GM12878 (cell line): ENCODE data around the gene GSE1. TPM values are rescaled to one million over a fixed set of nuclear protein-coding genes. Genes with fewer than 3 reads are reported as not detected.

Experiments used
- CBFB ChIP-seq: IDR thresholded peaks from 2 replicates; pipeline ENCODE4 v1.6.1; 2016; ENCODE audit warnings: antibody characterized with exemption, low read depth
- CTCF ChIP-seq, 3 experiments: IDR thresholded peaks in 2 of 3; conservative IDR thresholded peaks in 1 of 3; 2 replicates each; pipeline ENCODE4 v1.5.1; 2011; ENCODE audit warnings: low read depth in 3 of 3, low read length in 3 of 3, mild to moderate bottlenecking in 3 of 3, control low read depth in 2 of 3, moderate library complexity in 2 of 3, inconsistent platforms in 1 of 3, mixed read lengths in 1 of 3; ENCODE audit not compliant: control insufficient read depth in 2 of 3, insufficient read depth in 1 of 3; ENCODE audit errors: extremely low read depth in 1 of 3
- EED ChIP-seq: sonication (generic); IDR thresholded peaks from 2 replicates; pipeline ENCODE4 v1.6.1; 2016; ENCODE audit warnings: antibody characterized with exemption, low read depth
- HDAC6 ChIP-seq: fragments of 200-600 bp; sonication (generic); IDR thresholded peaks from one replicate; pipeline ENCODE4 v1.8.0; 2017; ENCODE audit warnings: antibody characterized with exemption; ENCODE audit not compliant: unreplicated experiment
- JUNB ChIP-seq: IDR thresholded peaks from 2 replicates; pipeline ENCODE4 v1.6.1; 2016; ENCODE audit warnings: antibody characterized with exemption, mild to moderate bottlenecking
- MAX ChIP-seq: IDR thresholded peaks from 2 replicates; pipeline ENCODE4 v1.6.1; 2012; ENCODE audit warnings: low read depth, low read length, improper control_type of control experiment
- MEF2A ChIP-seq: IDR thresholded peaks from 2 replicates; pipeline ENCODE4 v1.6.1; 2011; ENCODE audit warnings: low read depth, mild to moderate bottlenecking, low read length, moderate library complexity; ENCODE audit not compliant: insufficient read depth
- POLR2A ChIP-seq: IDR thresholded peaks from 2 replicates; pipeline ENCODE4 v1.6.1; 2011; ENCODE audit warnings: low read depth, mild to moderate bottlenecking, low read length
- RCOR1 ChIP-seq: conservative IDR thresholded peaks from 2 replicates; pipeline ENCODE4 v1.6.1; 2012; ENCODE audit warnings: low read depth, low read length, improper control_type of control experiment
- RELA ChIP-seq: fragments of 450-650 bp; IDR thresholded peaks from 2 replicates; pipeline ENCODE4 v1.8.0; 2014; ENCODE audit warnings: borderline replicate concordance; ENCODE audit not compliant: partially characterized antibody
- RELB ChIP-seq: fragments of 450-650 bp; IDR thresholded peaks from 2 replicates; pipeline ENCODE4 v1.6.1; 2017; ENCODE audit warnings: low read depth, mild to moderate bottlenecking, moderate library complexity
- RFX5 ChIP-seq: IDR thresholded peaks from 2 replicates; pipeline ENCODE4 v1.6.1; 2011; ENCODE audit warnings: low read depth, low read length, improper control_type of control experiment
- RUNX3 ChIP-seq: IDR thresholded peaks from 2 replicates; pipeline ENCODE4 v1.6.1; 2012; ENCODE audit warnings: low read length, inconsistent platforms
- SIX5 ChIP-seq: IDR thresholded peaks from 2 replicates; pipeline ENCODE4 v1.6.1; 2011; ENCODE audit warnings: mild to moderate bottlenecking, low read depth, low read length, moderate library complexity; ENCODE audit not compliant: severe bottlenecking
- SUPT20H ChIP-seq: IDR thresholded peaks from 2 replicates; pipeline ENCODE4 v1.6.1; 2011; ENCODE audit warnings: low read depth, mild to moderate bottlenecking, low read length, moderate library complexity, borderline replicate concordance; ENCODE audit not compliant: control insufficient read depth
- TCF7 ChIP-seq: IDR thresholded peaks from 2 replicates; pipeline ENCODE4 v1.6.1; 2014; ENCODE audit warnings: antibody characterized with exemption, borderline replicate concordance
- USF2 ChIP-seq: IDR thresholded peaks from 2 replicates; pipeline ENCODE4 v1.6.1; 2011; ENCODE audit warnings: low read depth, low read length, improper control_type of control experiment, borderline replicate concordance
- ZBTB4 ChIP-seq: fragments of 450-650 bp; formaldehyde crosslinking; IDR thresholded peaks from 2 replicates; pipeline ENCODE4 v1.4.0; 2022; ENCODE audit warnings: mild to moderate bottlenecking, moderate library complexity
- ZZZ3 ChIP-seq: IDR thresholded peaks from 2 replicates; pipeline ENCODE4 v1.6.1; 2011; ENCODE audit warnings: low read depth; ENCODE audit not compliant: control insufficient read depth, insufficient read length
- polyA plus RNA-seq, 11 experiments: library from polyadenylated mRNA; depleted of rRNA in 4 of 11; unstranded in 6 of 11; stranded (reverse) in 5 of 11; fragments of >200 nt; fragmentation: Nextera tagmentation in 4 of 11; fragmentation: Illumina TruSeq in 1 of 11; extraction: Ambion mirVana in 4 of 11; extraction: Trizol in 1 of 11; gene quantifications; 1 replicate in 1 of 11; 2 replicates in 10 of 11; pipeline versions ENCODE4 v1.2.1 to v1.2.3, GENCODE V29; 2011 to 2016; ENCODE audit warnings: inconsistent platforms in 2 of 11, missing spikeins in 2 of 11, low read depth in 1 of 11
- total RNA-seq, 4 experiments: library from RNA; depleted of rRNA in 3 of 4; stranded (reverse); fragments of >200 nt in 3 of 4; fragmentation: Illumina TruSeq in 1 of 4; extraction: Trizol in 1 of 4; gene quantifications; 2 replicates each; pipeline versions ENCODE4 v1.2.1 to v1.2.3, GENCODE V29; 2013 to 2021

GSE1 gene
- total and polyA plus RNA-seq, 10 of the 15 experiments (the other 5 are each of a cell fraction or from before 2014, with no cell fraction given): 4.6 to 58.7 (median 18.2) TPM

- TF ChIP-seq MAX (no peak), CBFB (no peak), SIX5 (no peak), ZZZ3 (no peak), RCOR1 (no peak), EED (no peak), RFX5 (no peak), MEF2A (no peak), USF2 (no peak), RELA (no peak), JUNB (no peak), TCF7 (no peak), RUNX3 (0 out of 2 replicates have a peak, but pooled peaks have one; percentile 23), HDAC6 (no peak), SUPT20H (no peak), RELB (no peak), ZBTB4 (CRISPR knock-in tag) (no peak), CTCF (IDR thresholded peaks at IDR 0.05 in 2 of 3, conservative IDR thresholded peaks at IDR 0.05 in 1 of 3; ENCODE audit: control insufficient read depth in 2 of 3, extremely low read depth in 1 of 3, insufficient read depth in 1 of 3, low read depth in 3 of 3, low read length in 3 of 3) (no peak), POLR2A (peak; percentile 35; the same call in 1 of the 2 replicates)
Measured at GRCh38 chr16:85614338-85615013, 1.4 kb downstream of the GSE1 start (continued).
